Memory B cell (primary cell): Measurements from ENCODE around the gene MYRF.
A peak's percentile ranks its signal among the peaks of the same experiment; 100 is the strongest.

Experiments used
- ATAC-seq: fragments of 150-1000 bp; cut with Tn5 transposase; 2 replicates; pipeline ENCODE4 v1.10.0; 2021; ENCODE audit warnings: low read depth, mild to moderate bottlenecking, moderate library complexity
- DNase-seq, 2 donors: peaks; one replicate each; pipeline ENCODE4 v3.0.0; 2022; ENCODE audit warnings: low spot score in 2 of 2
- H3K27ac Mint-ChIP-seq: one replicate; pipeline ENCODE4 v1.8.0; 2022; ENCODE audit warnings: mild to moderate bottlenecking, moderate library complexity, mixed read lengths
- H3K27me3 Mint-ChIP-seq: one replicate; pipeline ENCODE4 v1.8.0; 2022; ENCODE audit warnings: mixed read lengths
- H3K36me3 Mint-ChIP-seq: one replicate; pipeline ENCODE4 v1.8.0; 2022; ENCODE audit warnings: mild to moderate bottlenecking, mixed read lengths
- H3K4me1 Mint-ChIP-seq: one replicate; pipeline ENCODE4 v1.8.0; 2022; ENCODE audit warnings: mixed read lengths
- H3K4me3 Mint-ChIP-seq: one replicate; pipeline ENCODE4 v1.8.0; 2022; ENCODE audit warnings: mild to moderate bottlenecking, moderate library complexity, mixed read lengths
- H3K9me3 Mint-ChIP-seq: one replicate; pipeline ENCODE4 v1.8.0; 2022; ENCODE audit warnings: mixed read lengths

MYRF gene

DNA sequence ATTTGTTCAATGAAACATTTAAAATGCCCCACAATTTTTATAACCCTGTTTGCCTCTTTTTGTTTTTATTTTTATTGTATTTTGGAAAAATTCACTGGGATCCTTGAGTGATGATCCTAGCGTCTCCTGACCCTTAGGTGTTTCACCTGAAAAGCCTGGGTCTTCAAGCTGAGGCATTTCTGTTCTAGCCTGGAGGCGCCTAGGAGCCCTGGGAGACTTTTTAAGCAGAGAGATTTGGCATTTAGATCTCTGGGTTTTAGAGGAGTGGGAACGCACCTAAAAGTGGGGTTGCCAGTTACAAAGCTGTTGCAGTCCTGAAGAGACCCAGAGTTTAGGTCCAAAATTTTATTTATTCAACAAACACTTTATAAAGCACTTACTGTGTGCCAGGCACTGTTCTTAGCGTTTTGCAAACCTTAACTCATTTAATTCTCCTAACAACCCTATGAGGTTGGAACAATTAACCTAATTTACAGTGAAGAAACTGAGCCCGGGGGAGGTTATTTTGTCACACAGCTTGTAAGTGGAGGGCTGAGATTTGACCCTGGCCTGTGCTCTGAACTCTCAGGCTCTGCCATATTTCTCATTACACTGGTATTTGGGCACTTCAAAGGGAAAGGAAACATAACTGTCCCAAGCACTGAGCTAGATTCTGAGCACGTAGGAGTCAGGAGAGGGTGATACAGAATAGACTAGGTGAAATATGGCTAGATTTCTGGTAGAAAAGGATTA lies 65.2 kb downstream of the MYRF start:
- H3K27me3 Mint-ChIP-seq = peaks cover 19% of the 10 kb centered on the region
- no peak overlapping the region for H3K4me3 Mint-ChIP-seq
- no peaks in the 10 kb centered on the region for H3K9me3 Mint-ChIP-seq
- no peak for ATAC-seq
- no peak overlapping the region for H3K27ac Mint-ChIP-seq
- no peaks in the 10 kb centered on the region for H3K36me3 Mint-ChIP-seq
- peaks cover 16% of the 10 kb centered on the region for H3K4me1 Mint-ChIP-seq
- no peak for DNase-seq

DNA sequence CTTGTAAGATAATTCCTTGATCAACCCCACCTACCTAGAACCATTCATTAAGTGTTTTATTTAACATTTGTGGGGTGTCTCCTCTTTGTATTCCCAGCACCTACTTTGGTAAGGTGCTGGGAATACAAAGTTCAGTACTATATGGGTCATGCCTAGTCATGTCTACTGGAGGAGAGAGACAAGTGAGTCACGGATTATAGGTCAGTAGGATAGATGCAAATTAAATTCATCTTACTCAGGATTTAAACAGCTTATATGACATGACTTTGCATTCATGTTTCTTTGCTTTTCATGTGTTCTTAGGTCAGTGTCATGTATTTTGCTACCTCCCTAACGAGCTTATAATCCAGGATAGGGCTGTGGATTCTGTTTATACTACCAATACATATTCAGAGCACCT lies 67.7 kb downstream of the MYRF start:
- Mint-ChIP-seq H3K27me3 (peaks cover 17% of the 10 kb centered on the region), H3K27ac (no peak overlapping the region), H3K4me3 (no peak overlapping the region), H3K4me1 (peaks cover 12% of the 10 kb centered on the region), H3K9me3 (no peaks in the 10 kb centered on the region), H3K36me3 (no peaks in the 10 kb centered on the region)
- no peak for DNase-seq
- no peak for ATAC-seq

DNA sequence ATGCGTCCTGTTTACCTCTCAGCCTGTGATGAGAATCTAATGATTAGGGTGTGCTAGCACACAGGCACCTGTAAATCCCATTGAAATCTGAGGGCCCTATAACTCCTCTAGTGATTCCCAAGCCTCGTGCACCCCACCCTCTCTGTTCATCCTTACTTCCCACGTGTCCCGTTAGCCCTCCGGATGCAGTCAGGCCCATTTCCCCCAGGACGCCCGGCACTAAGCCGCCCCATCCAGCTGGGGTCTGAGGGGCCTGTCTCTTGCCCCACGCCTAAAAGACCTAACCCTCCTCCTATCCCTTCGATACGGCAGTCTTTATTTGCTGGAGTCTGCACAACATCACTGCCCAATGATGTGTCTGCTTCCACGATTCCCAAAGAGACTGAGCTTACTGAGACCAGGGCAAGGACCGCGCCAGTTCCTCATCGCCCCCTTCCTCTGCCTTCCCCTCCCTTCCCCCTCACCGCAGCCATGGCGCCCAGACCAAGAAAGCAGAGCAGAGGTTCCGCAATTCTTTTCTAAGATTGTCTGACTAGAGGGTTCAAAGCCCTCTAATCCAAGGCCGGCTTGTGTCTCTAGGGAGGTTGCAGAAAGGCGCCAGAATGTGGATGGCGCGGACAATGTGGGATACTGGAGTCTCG lies 74.6 kb downstream of the MYRF start:
- no peak overlapping the region for H3K27ac Mint-ChIP-seq

DNA sequence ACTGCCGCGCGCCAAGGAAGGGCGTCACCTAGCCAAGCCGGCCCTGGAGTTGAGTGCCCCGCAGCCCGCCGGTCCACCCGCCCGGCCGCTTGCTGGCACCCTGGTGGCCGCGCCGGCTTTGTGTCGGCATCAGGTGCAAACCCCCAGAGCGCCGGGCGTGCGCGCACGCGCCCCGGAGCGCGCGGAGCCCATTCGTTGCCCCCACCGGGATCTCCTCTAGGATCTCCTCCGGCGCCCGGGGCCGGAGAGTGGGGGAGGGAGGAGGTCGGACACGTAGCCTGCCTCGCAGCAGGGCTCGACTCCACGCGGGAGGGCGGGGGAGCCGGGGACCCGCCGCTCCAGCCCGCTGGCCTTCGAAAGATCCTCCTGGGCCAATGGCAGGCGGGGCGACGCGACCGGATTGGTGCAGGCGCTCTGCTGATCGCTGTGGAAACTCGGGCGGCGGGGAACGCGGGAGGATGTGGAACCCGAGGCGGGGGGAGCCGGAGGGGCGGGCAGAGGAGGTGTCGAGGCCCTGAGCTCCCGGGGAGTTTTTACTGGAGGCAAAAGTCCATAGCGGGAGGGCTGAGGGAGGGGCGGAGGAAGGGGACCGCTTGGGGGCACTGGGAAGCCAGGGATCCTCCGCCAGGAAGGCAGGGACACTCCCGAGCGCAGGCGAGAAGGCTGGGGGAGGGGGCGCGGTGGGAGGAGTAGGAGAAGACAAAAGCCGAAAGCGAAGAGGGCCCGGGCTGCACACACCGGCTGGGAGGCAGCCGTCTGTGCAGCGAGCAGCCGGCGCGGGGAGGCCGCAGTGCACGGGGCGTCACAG lies 75.3 kb downstream of the MYRF start, which contains the start of gene FADS2:
Gene FADS2 (plus strand): TSS at position 730 of the 808 bp plus-strand sequence. CDS start 91 bp downstream, outside the sequence.
- Mint-ChIP-seq H3K27ac (no peak within 1 kb of the TSS), H3K4me1 (peaks cover 7% of the 10 kb centered on the region), H3K9me3 (no peaks in the 10 kb centered on the region), H3K36me3 (no peaks in the 10 kb centered on the region), H3K27me3 (peaks cover 20% of the 10 kb centered on the region), H3K4me3 (peak within 1 kb of the TSS; percentile 80)
- DNase-seq = peak; percentile 22 to 43
- ATAC-seq = peak; percentile 70

More for the DNA sequence above, 74.6 kb downstream of the MYRF start:
- ATAC-seq (peak; percentile 54), DNase-seq (peak in 1 of 2 donors; percentile 33)
- peaks cover 7% of the 10 kb centered on the region for H3K4me1 Mint-ChIP-seq
- H3K27me3 Mint-ChIP-seq = peaks cover 17% of the 10 kb centered on the region
- H3K4me3 Mint-ChIP-seq = peak overlapping the region; percentile 80
- no peaks in the 10 kb centered on the region for H3K9me3 Mint-ChIP-seq
- no peaks in the 10 kb centered on the region for H3K36me3 Mint-ChIP-seq

DNA sequence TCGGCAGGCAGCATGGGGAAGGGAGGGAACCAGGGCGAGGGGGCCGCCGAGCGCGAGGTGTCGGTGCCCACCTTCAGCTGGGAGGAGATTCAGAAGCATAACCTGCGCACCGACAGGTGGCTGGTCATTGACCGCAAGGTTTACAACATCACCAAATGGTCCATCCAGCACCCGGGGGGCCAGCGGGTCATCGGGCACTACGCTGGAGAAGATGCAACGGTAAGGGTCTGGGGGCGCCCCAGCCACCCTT lies 75.9 kb downstream of the MYRF start:
- Mint-ChIP-seq H3K9me3 (no peaks in the 10 kb centered on the region), H3K27ac (no peak overlapping the region), H3K4me3 (peak overlapping the region; percentile 80), H3K36me3 (no peaks in the 10 kb centered on the region), H3K4me1 (peaks cover 7% of the 10 kb centered on the region), H3K27me3 (peaks cover 21% of the 10 kb centered on the region)
- ATAC-seq (no peak), DNase-seq (no peak)

DNA sequence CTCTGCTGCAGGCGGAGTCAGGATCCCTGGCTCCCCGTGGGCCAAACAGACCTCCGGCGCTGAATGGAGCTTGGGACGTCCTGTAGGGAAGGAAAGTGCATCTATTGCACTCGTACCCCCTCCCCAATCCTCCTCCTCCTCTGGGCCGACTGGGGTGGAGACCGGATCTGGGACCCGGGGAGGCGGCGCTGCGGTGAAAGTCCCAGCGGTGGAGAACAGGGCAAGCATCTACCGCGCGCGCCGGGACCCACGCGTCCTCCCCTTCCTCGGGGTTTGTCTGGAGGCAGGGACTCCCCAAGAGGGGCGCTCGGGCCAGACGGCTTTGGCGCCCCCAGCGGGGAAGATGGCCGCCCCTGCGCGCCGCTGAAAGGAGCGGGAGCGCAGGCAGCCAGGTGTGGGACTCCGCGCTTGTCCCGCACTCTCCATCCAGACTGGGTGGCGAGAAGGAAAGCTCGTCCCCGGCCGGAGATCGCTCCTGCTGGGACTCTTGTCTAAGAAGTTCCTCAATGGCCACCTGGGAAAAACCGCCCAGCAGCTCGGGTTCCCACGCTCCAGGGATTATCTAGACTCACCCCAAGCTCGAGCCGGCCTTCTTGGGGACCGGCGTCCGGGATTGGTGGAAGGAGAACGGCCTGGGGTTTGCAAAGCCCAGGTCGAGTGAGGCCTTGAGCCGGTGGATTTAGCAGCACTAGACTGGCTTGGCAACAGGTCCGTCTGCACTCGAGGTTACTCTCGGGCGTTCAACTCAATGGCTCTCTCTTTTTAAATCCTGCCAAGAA lies 76.4 kb downstream of the MYRF start:
- DNase-seq (peak; percentile 7 to 49), ATAC-seq (peak; percentile 45)
- Mint-ChIP-seq H3K27me3 (peaks cover 22% of the 10 kb centered on the region), H3K27ac (no peak overlapping the region), H3K9me3 (no peaks in the 10 kb centered on the region), H3K4me3 (peak overlapping the region; percentile 80), H3K36me3 (no peaks in the 10 kb centered on the region), H3K4me1 (peaks cover 8% of the 10 kb centered on the region)

DNA sequence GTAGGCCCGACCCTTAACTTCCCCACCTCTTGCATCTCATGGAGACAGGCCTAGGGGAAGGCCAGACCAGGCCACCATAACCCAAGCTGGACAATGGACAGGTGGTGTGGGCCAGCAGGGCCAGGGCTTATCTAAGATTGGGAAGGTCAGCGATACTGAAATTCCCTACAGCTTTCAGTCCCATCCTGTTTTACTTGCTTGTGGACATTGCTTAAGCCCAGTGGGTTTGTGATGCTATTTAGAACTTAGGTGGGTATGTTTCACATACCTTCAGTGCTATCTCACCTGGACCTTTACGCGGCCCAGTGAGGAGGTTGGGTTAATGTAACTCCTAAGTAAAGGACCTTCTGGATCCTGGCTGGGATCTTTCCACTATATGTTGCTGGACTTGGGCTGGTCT lies 77.4 kb downstream of the MYRF start:
- H3K27me3 Mint-ChIP-seq = peaks cover 20% of the 10 kb centered on the region

DNA sequence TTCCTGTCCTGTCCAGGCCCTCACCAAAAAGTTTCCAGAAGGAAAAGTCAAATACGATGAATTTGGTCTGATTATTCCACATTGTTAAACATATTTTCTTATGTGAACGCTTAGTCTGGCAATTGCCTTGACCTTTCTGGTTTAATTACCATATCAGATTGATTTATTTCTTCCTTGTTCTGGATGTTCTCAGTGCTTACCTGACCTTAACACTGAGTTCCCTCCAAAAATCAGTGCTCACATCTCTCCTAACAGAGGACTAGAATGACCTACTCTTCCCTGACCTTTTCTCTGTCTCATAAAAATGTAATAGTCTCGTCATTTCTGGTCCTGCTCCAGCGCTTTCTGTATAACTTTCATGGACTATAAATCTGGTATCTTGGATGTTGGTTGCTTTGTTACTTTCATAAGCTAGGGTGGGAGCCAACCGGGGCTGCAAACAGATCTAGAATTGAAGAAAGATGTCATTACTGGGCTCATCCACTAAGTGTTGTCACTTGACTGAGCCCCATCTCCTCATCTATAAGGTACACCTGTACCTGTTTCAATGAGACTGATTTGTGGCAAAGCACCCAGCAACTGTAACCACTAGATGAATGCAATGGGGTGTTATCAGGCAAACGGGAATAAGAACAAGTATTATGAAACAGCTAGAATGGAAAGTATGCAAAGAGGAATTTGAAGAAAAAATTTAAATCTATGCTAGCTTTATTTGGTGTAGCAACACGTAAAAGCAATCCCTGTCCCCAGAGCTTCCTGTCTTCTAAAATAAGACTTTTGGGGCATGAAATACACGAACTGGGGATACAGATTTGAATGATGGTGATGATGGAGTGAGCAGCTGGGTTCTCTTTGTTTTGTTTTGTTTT lies 78.0 kb downstream of the MYRF start:
- Mint-ChIP-seq H3K27me3 (peaks cover 18% of the 10 kb centered on the region), H3K4me1 (peaks cover 13% of the 10 kb centered on the region), H3K9me3 (no peaks in the 10 kb centered on the region), H3K4me3 (no peak overlapping the region), H3K36me3 (no peaks in the 10 kb centered on the region), H3K27ac (no peak overlapping the region)
- no peak for DNase-seq
- no peak for ATAC-seq

More for the DNA sequence above, 77.4 kb downstream of the MYRF start:
- Mint-ChIP-seq H3K36me3 (no peaks in the 10 kb centered on the region), H3K4me1 (peaks cover 10% of the 10 kb centered on the region), H3K27ac (no peak overlapping the region), H3K4me3 (no peak overlapping the region), H3K9me3 (no peaks in the 10 kb centered on the region)
- DNase-seq (no peak), ATAC-seq (no peak)

DNA sequence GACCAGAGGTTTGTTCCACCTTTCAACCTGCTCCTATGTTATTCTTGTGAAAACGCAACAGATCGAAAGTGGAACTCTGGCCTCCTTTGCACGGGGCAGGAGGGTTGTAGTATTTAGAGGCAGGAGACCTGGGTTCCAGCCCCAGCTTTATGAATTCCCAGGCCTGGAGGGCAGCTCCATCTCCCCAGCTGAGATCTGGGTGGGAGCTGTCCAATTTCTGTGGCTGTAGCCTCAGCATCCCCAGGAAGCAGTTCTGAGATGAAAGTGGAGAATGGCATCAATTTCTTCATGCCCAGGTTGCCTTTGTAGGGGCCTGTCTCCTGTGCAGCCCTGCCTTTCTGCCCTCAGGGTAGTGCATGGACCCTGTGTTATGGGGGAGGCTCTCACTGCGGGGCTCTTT lies 79.8 kb downstream of the MYRF start:
- DNase-seq (no peak), ATAC-seq (no peak)
- peaks cover 9% of the 10 kb centered on the region for H3K4me1 Mint-ChIP-seq
- H3K4me3 Mint-ChIP-seq = no peak overlapping the region
- H3K9me3 Mint-ChIP-seq = no peaks in the 10 kb centered on the region
- H3K27ac Mint-ChIP-seq = no peak overlapping the region
- H3K27me3 Mint-ChIP-seq = peaks cover 18% of the 10 kb centered on the region
- no peaks in the 10 kb centered on the region for H3K36me3 Mint-ChIP-seq

DNA sequence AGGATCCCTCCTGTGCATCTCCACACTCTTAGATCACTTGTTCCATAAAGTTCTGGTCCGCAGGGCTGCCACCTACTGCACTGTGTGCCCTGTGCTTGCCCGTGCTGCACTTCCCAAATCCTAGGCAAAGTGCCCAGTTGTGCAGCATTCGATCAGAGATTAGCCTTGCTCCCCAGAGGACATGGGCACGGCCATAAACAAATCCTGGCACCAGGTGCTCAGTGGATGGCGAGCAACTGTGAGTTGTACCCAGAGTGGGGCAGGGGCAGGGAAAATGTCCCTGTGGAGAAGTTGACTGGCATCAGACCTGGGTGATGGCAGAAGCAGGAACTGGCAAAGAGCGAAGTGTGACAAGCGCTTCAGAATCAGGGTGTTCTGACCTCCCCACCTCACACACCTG lies 80.3 kb downstream of the MYRF start:
- ATAC-seq = no peak
- Mint-ChIP-seq H3K27ac (no peak overlapping the region), H3K4me3 (no peak overlapping the region)

DNA sequence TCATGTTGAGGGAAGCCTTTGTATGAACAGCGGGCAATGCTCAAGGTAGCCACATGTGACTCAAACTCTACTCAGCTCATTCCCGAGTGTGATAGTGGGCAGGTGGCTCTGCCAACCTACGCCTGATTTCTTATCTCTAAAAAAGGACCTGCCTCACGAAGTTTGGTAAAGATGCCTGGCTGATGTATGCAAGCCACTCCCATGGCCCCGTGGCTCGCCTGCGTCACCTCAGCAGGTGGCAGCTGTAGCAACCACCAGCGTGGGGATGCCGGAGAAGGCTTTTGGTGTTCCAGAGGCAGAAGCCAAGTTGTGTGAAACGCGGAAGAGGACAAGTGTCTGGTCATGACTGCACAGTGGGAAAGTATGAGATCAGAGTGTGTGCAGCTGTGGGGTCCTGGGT lies 81.0 kb downstream of the MYRF start:
- peaks cover 15% of the 10 kb centered on the region for H3K27me3 Mint-ChIP-seq
- no peak overlapping the region for H3K4me3 Mint-ChIP-seq
- H3K4me1 Mint-ChIP-seq = peaks cover 8% of the 10 kb centered on the region
- no peaks in the 10 kb centered on the region for H3K36me3 Mint-ChIP-seq
- ATAC-seq (no peak), DNase-seq (no peak)
- no peak overlapping the region for H3K27ac Mint-ChIP-seq
- no peaks in the 10 kb centered on the region for H3K9me3 Mint-ChIP-seq

More for the DNA sequence above, 80.3 kb downstream of the MYRF start:
- H3K36me3 Mint-ChIP-seq = no peaks in the 10 kb centered on the region
- peaks cover 8% of the 10 kb centered on the region for H3K4me1 Mint-ChIP-seq
- DNase-seq = no peak
- H3K27me3 Mint-ChIP-seq = peaks cover 18% of the 10 kb centered on the region
- H3K9me3 Mint-ChIP-seq = no peaks in the 10 kb centered on the region

DNA sequence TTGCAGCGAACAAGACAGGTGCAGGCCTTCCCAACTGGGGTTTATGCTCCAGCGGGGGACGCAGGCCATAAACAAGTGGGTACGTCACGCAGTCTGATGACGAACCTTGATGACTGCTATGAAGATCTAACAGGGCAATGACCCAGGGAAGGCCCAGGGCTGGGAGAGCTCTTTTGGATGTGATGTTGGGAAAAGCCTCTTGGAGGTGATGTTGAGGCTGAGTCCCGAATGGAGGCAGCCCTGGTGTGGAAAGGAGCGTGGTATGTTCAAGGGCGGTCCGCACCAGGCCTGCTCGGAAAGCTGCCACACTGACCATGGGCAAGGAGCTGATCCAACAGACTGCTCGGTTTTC lies 81.5 kb downstream of the MYRF start:
- Mint-ChIP-seq H3K4me3 (no peak overlapping the region), H3K27ac (no peak overlapping the region), H3K4me1 (peaks cover 6% of the 10 kb centered on the region), H3K9me3 (no peaks in the 10 kb centered on the region), H3K27me3 (peaks cover 18% of the 10 kb centered on the region), H3K36me3 (no peaks in the 10 kb centered on the region)
- DNase-seq = no peak
- ATAC-seq = no peak
